MV-4-11 (cell line): ENCODE results near the gene ZC3H7A.
A peak's percentile ranks its signal among the peaks of the same experiment; 100 is the strongest.
"Not testable (repeated sequence)": the region's sequence is repeated elsewhere in the genome, so short reads cannot be mapped to it uniquely, and the experiment has no call there.

Experiments
- DNase-seq: peaks from one replicate; lab custom pipeline; 2025; lab: John Stamatoyannopoulos, UW

Gene ZC3H7A

GRCh38 chr16:11797166-11797956 is at the start of gene ZC3H7A:
Gene ZC3H7A (minus strand): TSS chr16:11797258. CDS start chr16:11782354, 14,904 bp downstream.
- peak; percentile 94 for DNase-seq

GRCh38 chr16:11844499-11844898 is 47.4 kb upstream of the ZC3H7A start:
- DNase-seq = no peak

GRCh38 chr16:11843861-11844260 is 46.8 kb upstream of the ZC3H7A start:
- DNase-seq = no peak

- DNase-seq = no peak
Observed at GRCh38 chr16:11843206-11843605, 46.1 kb upstream of the ZC3H7A start.

- DNase-seq = no peak
Observed at GRCh38 chr16:11841026-11841425, 44.0 kb upstream of the ZC3H7A start.

GRCh38 chr16:11836650-11837244 is 39.7 kb upstream of the ZC3H7A start:
- no peak for DNase-seq

- no peak for DNase-seq
Observed at GRCh38 chr16:11835891-11836649, 39.0 kb upstream of the ZC3H7A start.

GRCh38 chr16:11835309-11835708 is 38.3 kb upstream of the ZC3H7A start:
- DNase-seq = no peak

GRCh38 chr16:11833951-11834695 is 37.1 kb upstream of the ZC3H7A start:
- DNase-seq = peak; percentile 86

- DNase-seq = no peak
Observed at GRCh38 chr16:11828696-11829095, 31.6 kb upstream of the ZC3H7A start.

- DNase-seq = not testable (repeated sequence)
Observed at GRCh38 chr16:11825520-11826165, 28.6 kb upstream of the ZC3H7A start.

- peak; percentile 91 for DNase-seq
Observed at GRCh38 chr16:11824362-11824761, 27.3 kb upstream of the ZC3H7A start.

GRCh38 chr16:11823645-11824044 is 26.6 kb upstream of the ZC3H7A start:
- DNase-seq = peak; percentile 47

- peak; percentile 94 for DNase-seq
Observed at GRCh38 chr16:11819798-11820197, 22.7 kb upstream of the ZC3H7A start.

- peak; percentile 37 for DNase-seq
Observed at GRCh38 chr16:11818970-11819369, 21.9 kb upstream of the ZC3H7A start.

- DNase-seq = no peak
Observed at GRCh38 chr16:11816123-11816522, 19.1 kb upstream of the ZC3H7A start.

- peak; percentile 85 for DNase-seq
Observed at GRCh38 chr16:11814800-11815199, 17.7 kb upstream of the ZC3H7A start.

GRCh38 chr16:11806721-11807120 is 9.7 kb upstream of the ZC3H7A start:
- DNase-seq = peak; percentile 59

- DNase-seq = no peak
Observed at GRCh38 chr16:11805556-11805955, 8.5 kb upstream of the ZC3H7A start.

GRCh38 chr16:11801481-11802021 is 4.5 kb upstream of the ZC3H7A start:
- no peak for DNase-seq

- peak; percentile 65 for DNase-seq
Observed at GRCh38 chr16:11800382-11800718, 3.3 kb upstream of the ZC3H7A start.
